T-cell (primary cell): ENCODE data around the gene FAM184B. TPM values are rescaled to one million over a fixed set of nuclear protein-coding genes. Genes with fewer than 3 reads are reported as not detected.

Source experiments
- ATAC-seq, 4 experiments: fragments of 200-7000 bp in 3 of 4; fragments of 150-1000 bp in 1 of 4; cut with Tn5 transposase; replicated peaks in 1 of 4; 1 replicate in 3 of 4; 2 replicates in 1 of 4; pipeline ENCODE4 v1.10.0; 2021; ENCODE audit warnings: moderate library complexity in 3 of 4, mild to moderate bottlenecking in 2 of 4, moderate number of reproducible peaks in 1 of 4
- CTCF ChIA-PET, 2 donors: fragments of 300-600 bp; sonication (Branson Sonifier 250); formaldehyde crosslinking; loops; one replicate each; lab custom pipeline; 2022; ENCODE audit warnings: antibody characterized with exemption in 2 of 2; lab: Charles Lee
- POLR2A ChIA-PET, 2 donors: fragments of 300-600 bp; sonication (Branson Sonifier 250); formaldehyde crosslinking; loops; one replicate each; lab custom pipeline; 2022; ENCODE audit warnings: antibody characterized with exemption in 2 of 2; lab: Charles Lee
- DNase-seq, 35 experiments: peaks; one replicate each; pipeline versions ENCODE4 v3.0.0 to v3.0.0-alpha.2; 2013 to 2023
- H3K27ac ChIP-seq: one replicate; pipeline ENCODE4 v1.5.1; 2013; ENCODE audit warnings: low read length
- H3K27me3 ChIP-seq, 2 experiments: replicated peaks in 1 of 2; 1 replicate in 1 of 2; 2 replicates in 1 of 2; pipeline versions ENCODE4 v1.6.1 to v1.7.0; 2013; ENCODE audit warnings: low read length in 1 of 2, mixed read lengths in 1 of 2; ENCODE audit not compliant: control insufficient read depth in 2 of 2, insufficient read depth in 2 of 2; ENCODE audit errors: extremely low read depth in 1 of 2
- H3K36me3 ChIP-seq, 2 donors: 1 replicate in 1 of 2; 2 replicates in 1 of 2; pipeline versions ENCODE4 v1.6.1 to v1.7.0; 2013; ENCODE audit warnings: low read length in 1 of 2; ENCODE audit not compliant: control insufficient read depth in 2 of 2, insufficient read depth in 1 of 2; ENCODE audit errors: extremely low read depth in 1 of 2
- H3K4me1 ChIP-seq, 2 experiments: 1 replicate in 1 of 2; 2 replicates in 1 of 2; pipeline versions ENCODE4 v1.6.1 to v1.7.0; 2013; ENCODE audit warnings: low read length in 2 of 2, mixed read lengths in 1 of 2; ENCODE audit not compliant: insufficient read depth in 2 of 2, control insufficient read depth in 1 of 2; ENCODE audit errors: extremely low read depth in 1 of 2
- H3K4me3 ChIP-seq, 2 donors: 1 replicate in 1 of 2; 2 replicates in 1 of 2; pipeline versions ENCODE4 v1.5.1 to v1.7.0; 2013; ENCODE audit warnings: mild to moderate bottlenecking in 2 of 2, low read length in 1 of 2, moderate library complexity in 1 of 2; ENCODE audit not compliant: control insufficient read depth in 1 of 2; ENCODE audit errors: extremely low read depth in 1 of 2
- H3K9me3 ChIP-seq: 2 replicates; pipeline ENCODE4 v1.7.0; 2013
- H3K27ac Mint-ChIP-seq, 2 donors: one replicate each; pipeline ENCODE4 v1.8.0; 2020 to 2021; ENCODE audit warnings: mild to moderate bottlenecking in 2 of 2, mixed read lengths in 2 of 2
- H3K27me3 Mint-ChIP-seq, 2 donors: one replicate each; pipeline ENCODE4 v1.8.0; 2021 to 2022; ENCODE audit warnings: mixed read lengths in 2 of 2
- H3K36me3 Mint-ChIP-seq: one replicate; pipeline ENCODE4 v1.8.0; 2021; ENCODE audit warnings: mixed read lengths
- H3K4me1 Mint-ChIP-seq, 3 donors: one replicate each; pipeline ENCODE4 v1.8.0; 2020 to 2022; ENCODE audit warnings: mixed read lengths in 3 of 3, mild to moderate bottlenecking in 1 of 3
- H3K4me3 Mint-ChIP-seq, 3 donors: one replicate each; pipeline ENCODE4 v1.8.0; 2020 to 2022; ENCODE audit warnings: mild to moderate bottlenecking in 3 of 3, mixed read lengths in 3 of 3, moderate library complexity in 3 of 3
- H3K9me3 Mint-ChIP-seq, 3 donors: one replicate each; pipeline ENCODE4 v1.8.0; 2020 to 2022; ENCODE audit warnings: mixed read lengths in 3 of 3
- WGBS: methylation state at CpG from one replicate; pipeline ENCODE4 v1.1.5; 2013; ENCODE audit warnings: missing lambda C conversion rate; ENCODE audit not compliant: insufficient coverage; 5-methylcytosine and 5-hydroxymethylcytosine counted together
- total RNA-seq, 35 experiments: library from RNA in 6 of 35; stranded (reverse) in 6 of 35; fragments of 120-200 nt in 1 of 35; gene quantifications; one replicate each; pipeline versions ENCODE4 v1.2.1 to v1.2.4 and lab custom pipeline; 2013 to 2026

The FAM184B gene
- under 1 TPM in 3 of 5 donors, not detected in 2; 0.03 to 0.09 (median 0.06) TPM for total RNA-seq
- 0.02 TPM for total RNA-seq (2013)
- total RNA-seq (lab: John Stamatoyannopoulos, UW) = 0 to 0.20 (median 0.05) reads per million in 29 experiments

DNA sequence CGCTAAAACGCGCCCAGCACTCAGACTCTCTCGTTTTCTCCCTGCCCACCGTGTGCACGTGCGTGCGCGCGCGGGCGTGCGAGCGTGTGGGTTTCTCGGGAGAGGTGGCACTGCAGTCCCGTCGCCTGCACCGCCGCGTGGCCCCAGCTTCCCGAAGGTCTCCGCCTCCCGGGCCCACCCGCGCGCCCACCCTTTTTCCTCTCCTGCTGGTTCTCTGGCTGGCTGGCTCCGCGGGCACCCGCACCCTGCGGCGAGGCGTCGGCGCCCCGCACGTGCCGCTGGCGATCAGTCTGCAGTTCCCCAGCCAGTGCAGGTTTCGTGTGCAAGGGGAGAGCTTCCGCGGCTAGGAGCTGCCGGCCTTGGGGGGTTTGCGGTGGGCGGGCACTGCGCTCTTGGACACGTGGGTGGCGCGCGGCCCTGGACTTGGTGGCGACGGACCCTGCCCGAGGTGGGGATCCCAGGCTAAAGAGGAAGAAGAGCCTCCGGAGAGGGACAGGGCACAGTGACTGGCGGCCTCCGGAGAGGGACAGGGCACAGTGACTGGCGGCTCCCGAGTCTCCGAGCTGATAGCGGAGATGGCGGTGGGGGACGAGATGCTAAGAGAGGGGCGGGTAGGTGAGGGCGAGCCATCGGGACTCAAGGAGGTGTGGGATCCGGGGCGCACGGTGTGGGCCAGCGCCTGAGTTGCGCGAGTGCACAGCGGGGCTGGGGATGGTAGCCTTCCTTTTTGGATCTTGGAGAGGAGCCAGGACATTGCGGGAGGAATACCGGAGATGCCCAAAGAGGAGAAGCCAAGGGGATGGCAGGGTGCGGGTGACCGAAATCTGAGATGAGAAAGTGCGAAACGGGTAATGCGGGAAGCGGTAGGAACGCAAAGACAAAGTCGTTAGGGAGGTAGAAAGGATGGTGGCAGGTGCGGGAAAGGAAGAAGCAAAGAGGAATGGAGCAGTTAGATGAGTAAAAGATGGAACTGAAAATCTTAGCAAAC, at the start of gene FAM184B:
TSS of gene FAM184B (minus strand) at position 322 of the 988 bp plus-strand sequence. CDS start 322 bp downstream, outside the sequence.
- Mint-ChIP-seq H3K27me3 (peaks cover 35 to 43% of the 10 kb centered on the region in 2 donors), H3K9me3 (no peaks in the 10 kb centered on the region), H3K4me1 (peaks cover 11 to 23% (median 17%) of the 10 kb centered on the region in 3 donors), H3K4me3 (peak within 1 kb of the TSS in 2 of 3 donors; percentile 1 to 74), H3K36me3 (no peaks in the 10 kb centered on the region), H3K27ac (peak within 1 kb of the TSS in 1 of 2 donors; percentile 12)
- ATAC-seq (no peak), DNase-seq (peak in 1 of 35 experiments; percentile 0)
- POLR2A ChIA-PET = interaction anchor here in 1 of 2 donors (0.7 kb wide), 1 partner anchor 111 kb away, joined by 4 read pairs; no protein-coding TSS in a partner anchor
- 12% methylated on average over 78 of the region's 82 CpGs for WGBS
- Histone ChIP-seq H3K27me3 (peaks cover 15 to 31% of the 10 kb centered on the region in 2 experiments), H3K27ac (no peak within 1 kb of the TSS), H3K4me1 (peaks cover 0 to 13% of the 10 kb centered on the region in 2 experiments), H3K4me3 (peak within 1 kb of the TSS in 1 of 2 donors; percentile 54), H3K36me3 (no peaks in the 10 kb centered on the region), H3K9me3 (no peaks in the 10 kb centered on the region)
- CTCF ChIA-PET = no interaction called here

DNA sequence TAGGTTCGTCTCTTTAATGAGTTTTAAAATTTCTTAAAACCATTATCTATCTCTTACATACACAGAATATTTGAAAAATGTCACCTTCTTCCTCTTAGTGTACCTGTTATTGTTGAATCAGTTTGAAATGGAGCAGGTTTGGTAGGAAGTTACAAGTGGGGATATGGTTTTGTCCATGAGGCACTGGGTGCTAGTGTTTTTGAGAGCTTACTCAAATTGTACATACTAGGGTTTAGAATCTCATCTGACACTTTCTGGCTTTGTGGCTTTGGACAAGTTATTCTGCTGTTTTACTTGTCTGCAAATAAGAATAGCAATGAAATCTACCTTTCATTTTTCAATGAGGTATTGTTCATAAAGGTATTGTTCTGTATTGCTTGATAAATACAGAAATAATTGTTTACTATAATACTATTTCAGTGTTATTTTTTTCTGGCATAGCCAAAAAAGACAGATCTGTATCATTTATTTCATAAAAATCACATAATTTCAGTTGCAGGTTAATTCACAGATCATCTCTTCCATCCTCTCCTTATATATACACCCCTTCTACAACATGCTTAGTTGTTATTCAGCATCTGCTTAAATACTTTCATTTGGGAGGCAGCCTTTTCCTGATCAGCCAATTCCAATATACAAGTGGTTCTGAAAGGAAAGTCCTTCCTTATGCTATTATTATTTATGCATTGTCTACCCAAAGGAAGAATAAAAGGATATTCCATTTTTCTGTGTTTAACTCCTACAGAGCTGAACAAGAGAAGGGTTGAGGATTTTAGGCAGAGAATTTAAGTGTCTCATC, 42.6 kb upstream of the FAM184B start:
- Mint-ChIP-seq H3K4me1 (peaks cover 0 to 29% (median 8%) of the 10 kb centered on the region in 3 donors), H3K9me3 (no peaks in the 10 kb centered on the region), H3K4me3 (no peak overlapping the region), H3K36me3 (no peaks in the 10 kb centered on the region), H3K27me3 (no peaks in the 10 kb centered on the region), H3K27ac (no peak overlapping the region)
- no peak for ATAC-seq
- H3K4me3 ChIP-seq = no peak overlapping the region
- no peaks in the 10 kb centered on the region for H3K27me3 ChIP-seq
- DNase-seq = no peak
- WGBS = no CpG with 5 or more reads among the region's 1 CpG
- CTCF ChIA-PET = no interaction called here
- no peaks in the 10 kb centered on the region for H3K9me3 ChIP-seq
- POLR2A ChIA-PET = no interaction called here
- no peaks in the 10 kb centered on the region for H3K36me3 ChIP-seq
- no peaks in the 10 kb centered on the region for H3K4me1 ChIP-seq
- no peak overlapping the region for H3K27ac ChIP-seq

DNA sequence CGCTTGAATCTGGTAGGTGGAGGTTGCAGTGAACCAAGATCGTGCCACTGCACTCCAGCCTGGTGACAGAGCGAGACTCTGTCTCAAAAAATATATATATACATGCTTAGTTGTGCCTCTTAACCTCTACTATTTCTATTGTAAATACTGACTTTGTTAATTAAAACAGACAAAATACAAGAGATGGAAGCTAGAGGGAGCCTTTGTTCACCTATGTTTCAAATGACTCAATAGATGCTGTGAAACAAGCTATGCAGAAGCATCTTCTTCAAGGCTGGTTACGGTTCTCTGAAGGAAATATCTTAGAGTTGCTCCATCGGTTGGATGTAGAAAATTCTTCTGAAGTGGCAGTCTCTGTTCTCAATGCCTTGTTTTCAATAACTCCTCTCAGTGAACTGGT, 35.6 kb upstream of the FAM184B start:
- 0% methylated on average over 2 of the region's 5 CpGs for WGBS

GRCh38 chr4:17816142-17816541, 34.7 kb upstream of the FAM184B start:
- no peaks in the 10 kb centered on the region for H3K36me3 ChIP-seq
- H3K36me3 Mint-ChIP-seq = no peaks in the 10 kb centered on the region
- H3K27me3 Mint-ChIP-seq = no peaks in the 10 kb centered on the region
- H3K27me3 ChIP-seq = no peaks in the 10 kb centered on the region
- H3K9me3 Mint-ChIP-seq = no peaks in the 10 kb centered on the region
- ChIA-PET POLR2A (no interaction called here), CTCF (interaction anchor here (0.7 to 4.0 kb wide), 7 partner anchors 9 to 777 kb away, joined by 3 to 31 read pairs (median 10); no protein-coding TSS in a partner anchor)
- H3K4me1 ChIP-seq = peaks cover 4 to 6% of the 10 kb centered on the region in 2 experiments
- H3K27ac Mint-ChIP-seq = no peak overlapping the region
- H3K27ac ChIP-seq = no peak overlapping the region
- WGBS = 99% methylated on average over 11 of the region's 12 CpGs
- ATAC-seq (no peak), DNase-seq (no peak)
- no peak overlapping the region for H3K4me3 ChIP-seq
- no peak overlapping the region for H3K4me3 Mint-ChIP-seq
- no peaks in the 10 kb centered on the region for H3K9me3 ChIP-seq
- peaks cover 12 to 37% (median 13%) of the 10 kb centered on the region in 3 donors for H3K4me1 Mint-ChIP-seq

More for the DNA sequence above, 35.6 kb upstream of the FAM184B start:
- H3K27me3 Mint-ChIP-seq = no peaks in the 10 kb centered on the region
- CTCF ChIA-PET = interaction anchor here (0.6 to 4.0 kb wide), 25 partner anchors 8 to 791 kb away, joined by 3 to 31 read pairs (median 6); no protein-coding TSS in a partner anchor
- Histone ChIP-seq H3K4me1 (no peaks in the 10 kb centered on the region), H3K27ac (no peak overlapping the region), H3K36me3 (no peaks in the 10 kb centered on the region), H3K27me3 (no peaks in the 10 kb centered on the region), H3K9me3 (no peaks in the 10 kb centered on the region), H3K4me3 (no peak overlapping the region)
- H3K27ac Mint-ChIP-seq = peak overlapping the region in 1 of 2 donors; percentile 40
- ATAC-seq = peak; percentile 66 to 88 (median 81)
- no peaks in the 10 kb centered on the region for H3K9me3 Mint-ChIP-seq
- POLR2A ChIA-PET = interaction anchor here in 1 of 2 donors (1.1 kb wide), 1 partner anchor 11 kb away, joined by 4 read pairs; no protein-coding TSS in a partner anchor
- H3K4me1 Mint-ChIP-seq = peaks cover 3 to 34% (median 5%) of the 10 kb centered on the region in 3 donors
- no peaks in the 10 kb centered on the region for H3K36me3 Mint-ChIP-seq
- DNase-seq = peak in 2 of 35 experiments; percentile 5 to 66
- H3K4me3 Mint-ChIP-seq = no peak overlapping the region

DNA sequence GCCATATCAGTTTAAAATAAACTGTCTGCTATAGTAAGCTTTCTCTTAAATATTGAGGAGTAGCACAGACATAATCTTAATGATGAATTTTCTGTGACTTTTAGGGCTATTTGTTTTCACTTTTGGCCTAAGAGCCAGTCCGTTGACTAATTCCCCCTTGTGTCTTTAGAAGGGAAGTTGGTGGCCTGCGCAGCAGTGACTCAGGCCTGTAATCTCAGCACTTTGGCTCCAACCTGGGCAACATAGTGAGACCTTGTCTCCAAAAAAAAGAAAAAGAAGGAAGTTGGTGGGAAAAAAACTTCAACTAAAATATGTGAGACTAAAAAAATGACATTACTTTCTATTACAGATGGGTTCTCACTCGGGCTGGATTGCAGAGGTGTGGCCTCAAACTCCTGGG, 32.7 kb upstream of the FAM184B start:
- Histone ChIP-seq H3K4me3 (no peak overlapping the region), H3K9me3 (no peaks in the 10 kb centered on the region), H3K4me1 (peaks cover 8 to 14% of the 10 kb centered on the region in 2 experiments), H3K36me3 (no peaks in the 10 kb centered on the region), H3K27me3 (no peaks in the 10 kb centered on the region), H3K27ac (no peak overlapping the region)
- Mint-ChIP-seq H3K27me3 (no peaks in the 10 kb centered on the region), H3K9me3 (no peaks in the 10 kb centered on the region), H3K4me3 (no peak overlapping the region), H3K4me1 (peaks cover 25 to 49% (median 26%) of the 10 kb centered on the region in 3 donors), H3K27ac (no peak overlapping the region), H3K36me3 (no peaks in the 10 kb centered on the region)
- ChIA-PET POLR2A (no interaction called here), CTCF (interaction anchor here in 1 of 2 donors (4.0 kb wide), 1 partner anchor 778 kb away, joined by 31 read pairs; no protein-coding TSS in a partner anchor)
- WGBS = 83% methylated on average over 1 of the region's 3 CpGs
- DNase-seq (no peak), ATAC-seq (no peak)
